ENCODE measurements around the gene MBNL1.
"Not testable (repeated sequence)": the region's sequence is repeated elsewhere in the genome, so short reads cannot be mapped to it uniquely, and the experiment has no call there.

GRCh38 chr3:152397348-152397747 is 128.6 kb downstream of the MBNL1 start:
- not testable (repeated sequence) for TF ChIP-seq POLR2A, CTCF (IDR thresholded peaks at IDR 0.05)
